EH (cell line): ENCODE results near the gene NRF1.
A peak's percentile ranks its signal among the peaks of the same experiment; 100 is the strongest.

Experiments used
- DNase-seq: peaks from one replicate; pipeline ENCODE4 v3.0.0-alpha.2; 2015; ENCODE audit warnings: low read depth

NRF1 gene

DNA sequence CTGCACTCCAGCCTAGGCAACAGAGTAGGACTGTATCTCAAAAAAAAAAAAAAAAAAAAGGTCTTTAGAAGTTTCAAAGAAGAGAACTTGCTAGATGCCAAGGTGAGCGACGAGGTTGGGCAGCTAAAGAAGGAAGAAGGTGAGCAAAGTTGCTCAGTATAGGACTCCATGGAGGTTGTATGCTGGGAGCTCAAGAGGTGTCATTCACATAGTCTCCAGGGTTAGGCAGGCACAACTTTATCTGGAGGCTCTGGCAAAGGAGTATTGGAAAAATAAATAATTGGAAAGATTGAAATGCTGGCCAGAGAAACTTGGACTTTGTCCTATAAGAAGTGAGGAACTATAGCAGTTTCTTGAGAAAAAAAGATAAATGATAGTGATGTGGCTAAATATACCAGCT, 74.5 kb downstream of the NRF1 start:
- no peak for DNase-seq

DNA sequence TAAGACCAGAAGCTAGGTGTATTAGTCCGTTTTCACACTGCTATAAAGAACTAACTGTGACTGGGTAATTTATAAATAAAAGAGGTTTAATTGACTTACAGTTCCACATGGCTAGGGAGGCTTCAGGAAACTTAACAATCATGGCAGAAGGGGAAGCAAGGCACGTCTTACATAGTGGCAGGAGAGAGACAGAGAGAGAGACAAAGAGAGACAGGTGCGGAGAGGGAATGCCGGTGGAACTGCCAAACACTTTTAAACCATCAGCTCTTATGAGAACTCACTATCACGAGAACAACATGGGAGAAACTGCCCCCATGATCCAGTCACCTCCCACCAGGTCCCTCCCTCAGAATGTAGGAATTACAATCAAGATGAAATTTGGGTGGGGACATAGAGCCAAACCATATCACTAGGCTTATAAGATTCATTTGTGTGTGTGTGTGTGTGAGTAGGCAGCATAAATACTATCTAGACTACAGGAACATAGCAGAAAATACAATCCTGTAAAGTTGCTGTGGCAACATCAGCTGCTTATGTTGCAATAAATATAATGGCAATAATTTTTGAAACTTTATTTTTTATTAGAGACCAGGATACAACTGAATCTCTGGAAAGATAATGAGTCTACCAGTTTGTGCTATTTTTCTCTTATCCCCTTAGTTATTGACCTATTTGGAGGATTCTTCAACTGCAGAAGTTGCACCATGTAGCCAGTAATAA, 77.1 kb downstream of the NRF1 start:
- no peak for DNase-seq

DNA sequence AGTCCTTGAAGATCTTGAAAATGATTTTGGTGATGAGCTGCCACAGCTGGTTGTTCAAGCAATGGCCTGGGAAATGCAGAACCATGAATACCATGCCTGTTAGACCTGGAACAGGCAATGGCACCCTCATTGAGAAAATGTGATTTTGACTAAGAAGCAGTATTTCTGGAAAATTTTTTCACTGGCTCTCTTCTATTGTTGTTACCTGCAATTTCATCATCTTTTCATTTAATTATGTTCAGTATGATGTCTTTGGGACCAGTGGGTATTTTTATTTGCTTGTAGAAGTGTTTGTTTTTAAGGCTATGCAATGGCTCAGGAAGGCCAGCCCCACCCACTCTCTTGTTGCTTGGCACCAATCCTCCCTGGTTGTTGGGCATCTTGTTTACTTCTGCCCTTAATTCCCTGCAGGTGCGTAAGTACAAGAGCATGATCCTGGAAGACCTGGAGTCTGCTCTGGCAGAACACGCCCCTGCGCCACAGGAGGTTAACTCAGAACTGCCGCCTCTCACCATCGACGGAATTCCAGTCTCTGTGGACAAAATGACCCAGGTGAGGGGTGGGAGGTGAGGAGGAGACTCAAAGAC, 78.6 kb downstream of the NRF1 start:
- DNase-seq = no peak

DNA sequence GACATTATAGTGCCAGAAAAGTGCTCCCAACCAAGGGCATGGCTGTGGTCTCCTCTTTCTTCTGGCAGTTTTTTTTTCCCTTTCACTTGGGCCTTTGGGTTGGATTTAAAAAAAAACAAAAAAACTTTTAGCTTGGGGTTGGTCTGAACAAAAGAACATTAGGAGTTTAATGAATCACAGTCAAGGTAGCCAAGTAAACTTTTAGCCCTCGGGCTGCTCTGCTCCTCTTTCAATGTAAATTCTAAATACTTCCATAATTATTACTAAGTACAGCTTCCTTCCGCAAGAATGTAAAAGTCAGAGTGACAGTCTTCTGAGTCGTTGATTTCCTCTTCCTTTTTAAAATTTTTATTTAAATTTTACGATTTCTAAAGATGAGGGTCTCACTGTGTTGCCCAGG, 79.2 kb downstream of the NRF1 start:
- DNase-seq = peak; percentile 76

- DNase-seq = no peak
Observed at GRCh38 chr7:129698516-129699418, 87.2 kb downstream of the NRF1 start.

DNA sequence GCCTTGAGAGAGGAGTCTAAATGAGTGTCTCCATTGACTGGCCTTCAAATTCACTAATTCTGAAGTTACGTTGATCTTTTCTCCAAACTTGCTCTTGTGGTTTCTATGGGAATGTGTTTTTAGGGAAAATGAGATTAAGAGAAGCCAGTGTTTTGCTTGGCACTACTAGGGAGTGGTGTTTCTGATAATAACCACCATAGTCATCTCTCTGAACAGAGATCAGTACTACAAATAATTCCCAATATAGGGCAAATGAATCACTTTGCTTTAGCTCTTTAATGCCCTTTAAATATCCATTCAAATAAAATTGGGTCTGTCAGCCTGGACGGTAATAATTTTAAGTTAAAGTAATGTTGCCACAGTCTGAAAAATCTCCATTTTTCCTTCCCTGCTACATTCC, 90.8 kb downstream of the NRF1 start:
- DNase-seq = peak; percentile 66

DNA sequence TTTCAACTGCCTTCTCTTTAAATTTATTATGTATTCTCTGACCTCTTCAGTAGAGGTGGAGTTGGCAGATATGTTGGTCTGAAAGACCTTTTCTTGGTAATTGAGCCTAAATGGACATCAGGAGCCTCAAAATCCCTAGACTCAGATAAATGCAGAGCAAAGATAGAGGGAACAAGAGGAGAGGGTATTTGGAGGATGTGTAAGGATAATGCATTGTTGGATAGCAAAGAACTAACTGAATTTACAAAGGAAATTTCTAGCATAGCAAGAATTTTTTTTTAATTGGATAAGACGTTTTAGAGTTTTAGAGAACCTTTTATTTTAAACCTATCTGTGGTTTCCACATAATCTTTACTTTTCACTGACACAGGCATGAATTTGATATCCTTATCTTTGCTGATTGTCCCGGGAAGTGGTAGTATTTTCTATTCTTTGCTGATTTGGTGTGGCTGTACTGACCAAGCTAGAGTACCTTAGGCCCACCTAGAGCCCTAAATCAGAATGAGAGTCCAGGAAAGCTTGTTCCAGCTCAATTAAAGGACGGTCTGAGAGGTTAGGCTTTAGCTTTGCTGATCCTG, 91.3 kb downstream of the NRF1 start:
- peak; percentile 8 for DNase-seq

GRCh38 chr7:129703751-129704150, 92.2 kb downstream of the NRF1 start:
- DNase-seq = peak; percentile 56

- no peak for DNase-seq
Observed at GRCh38 chr7:129707910-129708499, 96.5 kb downstream of the NRF1 start.

DNA sequence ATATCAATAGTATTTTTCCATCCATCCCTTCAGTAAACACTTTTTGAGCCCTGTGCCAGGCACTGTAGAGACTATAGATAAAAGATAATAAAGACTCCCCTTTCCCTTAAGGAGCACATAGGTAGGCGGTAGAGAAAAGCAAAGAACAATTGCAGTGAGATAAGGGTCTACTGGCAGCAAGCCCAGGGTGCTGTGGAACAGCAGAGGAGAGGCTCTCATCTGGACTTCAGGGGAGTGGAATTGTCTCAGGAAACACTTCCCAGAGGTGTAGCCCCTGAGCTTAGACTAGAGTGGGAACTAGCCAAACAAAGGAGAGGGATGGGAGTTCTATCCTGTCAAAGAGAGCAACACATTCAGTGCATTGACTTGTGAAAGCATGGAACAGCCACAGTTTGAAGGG, 102.0 kb downstream of the NRF1 start:
- DNase-seq = no peak

- no peak for DNase-seq
Observed at GRCh38 chr7:129714514-129715063, 103.1 kb downstream of the NRF1 start.

DNA sequence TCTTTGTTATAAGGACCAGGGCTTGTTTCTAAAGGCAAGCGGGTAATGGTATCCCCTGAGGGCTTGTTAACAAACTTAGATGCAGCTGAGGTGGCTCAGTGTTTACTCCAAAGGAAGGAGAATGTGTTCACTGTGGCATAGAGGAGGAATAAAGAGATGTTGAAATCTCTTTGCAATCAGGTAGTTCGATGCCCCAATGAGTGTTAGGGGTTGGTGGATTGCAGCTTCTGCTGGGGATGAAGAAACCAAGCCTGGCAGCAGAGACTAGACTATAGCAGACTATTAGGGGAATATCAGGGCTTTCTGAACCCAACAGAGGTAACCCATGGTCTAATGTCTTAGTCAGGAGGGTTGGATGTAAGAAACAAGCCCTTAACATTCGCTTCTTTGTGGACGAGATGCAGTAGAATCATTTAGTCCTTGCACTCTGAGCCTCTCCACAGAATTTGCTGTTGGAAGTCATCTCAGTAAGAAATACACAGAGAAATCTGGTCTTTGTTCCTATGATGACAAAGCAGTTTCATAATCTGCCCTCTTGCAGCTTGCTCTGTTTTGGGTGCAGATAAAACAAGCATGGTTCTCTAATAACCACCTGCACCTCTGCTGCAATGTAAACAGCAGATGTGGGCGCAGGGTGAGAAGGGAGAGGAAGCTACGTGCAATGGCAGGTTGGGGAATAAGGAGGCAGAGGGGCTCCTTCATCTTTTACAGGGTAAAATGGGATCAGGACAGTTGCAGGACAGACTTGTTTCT, 108.6 kb downstream of the NRF1 start:
- DNase-seq = no peak

DNA sequence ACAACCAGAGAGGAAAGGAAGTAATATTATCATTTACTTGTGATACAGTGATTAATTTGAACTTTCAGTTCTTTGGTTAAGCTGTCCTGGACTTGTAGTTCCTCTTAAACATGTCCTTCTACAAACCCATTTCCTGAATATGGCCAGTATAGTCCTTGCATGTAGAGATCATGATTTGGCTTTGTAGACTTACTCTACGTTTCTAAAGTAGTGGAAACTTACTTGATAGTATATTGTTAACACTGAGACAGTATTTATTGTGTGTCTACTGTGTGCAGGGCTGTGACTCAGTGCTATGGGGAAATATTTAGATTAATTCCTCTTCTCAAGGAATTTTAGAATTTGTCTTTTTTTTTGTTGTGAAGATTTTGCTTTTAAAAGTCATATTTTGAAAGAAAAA, 109.5 kb downstream of the NRF1 start:
- peak; percentile 11 for DNase-seq

- no peak for DNase-seq
Observed at GRCh38 chr7:129723679-129724078, 112.2 kb downstream of the NRF1 start.

GRCh38 chr7:129724796-129725195, 113.3 kb downstream of the NRF1 start:
- no peak for DNase-seq

GRCh38 chr7:129728875-129729467, 117.5 kb downstream of the NRF1 start:
- DNase-seq = no peak

DNA sequence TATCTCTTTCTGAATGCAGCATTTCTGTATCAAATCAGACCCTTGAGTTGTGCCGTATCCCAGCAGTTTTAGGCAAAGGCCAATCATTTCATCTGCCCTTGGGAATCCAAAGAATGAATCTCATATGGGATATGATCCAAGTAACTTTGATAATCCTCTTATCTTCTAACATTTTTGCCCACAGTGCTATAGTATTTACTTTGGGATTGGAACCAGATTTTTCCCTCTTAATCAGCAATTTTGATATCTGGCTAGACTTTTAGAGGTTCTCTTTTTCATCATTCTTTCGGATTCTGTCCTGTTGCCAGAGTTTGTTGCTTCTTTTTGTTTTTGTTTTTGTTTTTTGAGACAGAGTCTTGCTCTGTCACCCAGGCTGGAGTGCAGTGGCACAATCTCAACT, 118.0 kb downstream of the NRF1 start:
- no peak for DNase-seq

GRCh38 chr7:129730159-129730558, 118.6 kb downstream of the NRF1 start:
- no peak for DNase-seq

- DNase-seq = no peak
Observed at GRCh38 chr7:129734400-129734799, 122.9 kb downstream of the NRF1 start.

DNA sequence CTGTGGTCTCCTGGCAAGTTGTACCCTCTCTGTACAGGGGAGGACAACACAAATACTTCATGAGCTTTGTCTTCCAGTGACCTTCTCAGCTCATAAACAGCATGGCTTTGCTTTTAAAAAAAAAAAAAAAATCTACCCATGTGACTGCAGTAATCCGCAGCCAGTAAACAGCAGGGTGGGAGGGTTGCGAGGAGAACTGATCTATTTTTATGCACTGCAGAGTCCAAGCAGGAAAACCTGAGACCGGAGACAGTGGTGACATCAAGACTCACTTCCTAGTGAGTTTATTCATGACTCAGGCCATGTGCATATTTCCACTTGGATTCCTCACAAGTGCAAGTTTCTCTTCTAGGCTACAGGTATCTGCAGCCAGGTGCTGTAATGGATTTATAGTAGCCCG, 127.9 kb downstream of the NRF1 start:
- peak; percentile 75 for DNase-seq
